GM12878 (cell line): ENCODE measurements around the gene RAB40B. TPM values are rescaled to one million over a fixed set of nuclear protein-coding genes. Genes with fewer than 3 reads are reported as not detected.

ENCODE experiments used
- ATAC-seq: fragments of 200-7000 bp; cut with Tn5 transposase; 3 replicates; pipeline ENCODE4 v1.9.1; 2020; ENCODE audit warnings: mild to moderate bottlenecking, moderate library complexity
- BruUV-seq: library from RNA; stranded (reverse); fragments of 400-500 nt; replicated peaks from 2 replicates; lab custom pipeline; 2021; lab: Mats Ljungman, UMichigan
- CTCF ChIA-PET: fragments of 300-600 bp; sonication (Branson Sonifier 250); formaldehyde crosslinking; extraction: SDS; loops from one replicate; lab custom pipeline; 2021; ENCODE audit warnings: inconsistent platforms; lab: Yijun Ruan, JAX
- POLR2A ChIA-PET: fragments of 350-600 bp; formaldehyde crosslinking; extraction: SDS; loops from one replicate; lab custom pipeline; 2021; ENCODE audit warnings: inconsistent platforms; lab: Charles Lee
- RAD21 ChIA-PET: fragments of 300-600 bp; sonication (Branson Sonifier 250); formaldehyde crosslinking; loops from one replicate; lab custom pipeline; 2023; ENCODE audit warnings: antibody characterized with exemption; ENCODE audit not compliant: unreplicated experiment; lab: Charles Lee
- SMC1A ChIA-PET: fragments of 300-600 bp; sonication (Branson Sonifier 250); formaldehyde crosslinking; loops from one replicate; lab custom pipeline; 2023; ENCODE audit not compliant: unreplicated experiment, uncharacterized antibody; lab: Charles Lee
- DNase-seq: peaks from one replicate; pipeline ENCODE4 v3.0.0-alpha.2; 2011; ENCODE audit warnings: low read depth, low spot score
- FAIRE-seq: peaks from 3 replicates; lab custom pipeline; 2011; peaks lifted over from hg19 to GRCh38; lab: Jason Lieb, UNC
- H2AFZ ChIP-seq: 2 replicates; pipeline ENCODE4 v1.6.0; 2011; ENCODE audit warnings: low read depth, low read length, control low read depth; ENCODE audit not compliant: control insufficient read depth
- H3K27ac ChIP-seq: 2 replicates; pipeline ENCODE4 v1.5.1; 2011; ENCODE audit warnings: control low read depth; ENCODE audit not compliant: control insufficient read depth, insufficient read depth
- H3K27me3 ChIP-seq, 2 experiments: replicated peaks in 1 of 2; 2 replicates each; pipeline versions ENCODE4 v1.6.0 to v1.6.1; 2011; ENCODE audit warnings: low read length in 1 of 2; ENCODE audit not compliant: control insufficient read depth in 2 of 2, insufficient read depth in 2 of 2
- H3K36me3 ChIP-seq, 2 experiments: 2 replicates each; pipeline ENCODE4 v1.5.1; 2011; ENCODE audit warnings: low read length in 1 of 2; ENCODE audit not compliant: control insufficient read depth in 2 of 2, insufficient read depth in 2 of 2
- H3K4me1 ChIP-seq: 2 replicates; pipeline ENCODE4 v1.6.1; 2011; ENCODE audit warnings: mild to moderate bottlenecking, low read length, moderate library complexity, mixed read lengths; ENCODE audit not compliant: control insufficient read depth, insufficient read depth
- H3K4me2 ChIP-seq: 2 replicates; pipeline ENCODE4 v1.6.0; 2011; ENCODE audit warnings: control low read depth; ENCODE audit not compliant: control insufficient read depth, insufficient read depth
- H3K4me3 ChIP-seq: fragments of 200-600 bp; sonication (generic); 2 replicates; pipeline ENCODE4 v1.5.1; 2016
- H3K79me2 ChIP-seq: 2 replicates; pipeline ENCODE4 v1.6.0; 2011; ENCODE audit warnings: low read length; ENCODE audit not compliant: control insufficient read depth, insufficient read depth
- H3K9ac ChIP-seq: 2 replicates; pipeline ENCODE4 v1.8.0; 2011; ENCODE audit warnings: low read length, control low read depth, mixed read lengths; ENCODE audit not compliant: control insufficient read depth, insufficient read depth
- H3K9me3 ChIP-seq: replicated peaks from 3 replicates; pipeline ENCODE4 v1.5.1; 2011; ENCODE audit warnings: mild to moderate bottlenecking, low read length; ENCODE audit not compliant: control insufficient read depth, insufficient read depth
- H4K20me1 ChIP-seq: 2 replicates; pipeline ENCODE4 v1.6.0; 2011; ENCODE audit not compliant: control insufficient read depth, insufficient read depth
- ATF2 ChIP-seq: IDR thresholded peaks from 2 replicates; pipeline ENCODE4 v1.6.1; 2012; ENCODE audit warnings: low read length, inconsistent platforms
- ATF7 ChIP-seq: fragments of 450-650 bp; IDR thresholded peaks from 2 replicates; pipeline ENCODE4 v1.6.1; 2016; ENCODE audit warnings: low read depth, mild to moderate bottlenecking
- BCLAF1 ChIP-seq: fragments of 450-650 bp; IDR thresholded peaks from 2 replicates; pipeline ENCODE4 v1.6.1; 2017; ENCODE audit warnings: antibody characterized with exemption, mild to moderate bottlenecking, moderate library complexity
- ZNF24 ChIP-seq: fragments of 450-650 bp; IDR thresholded peaks from 2 replicates; pipeline ENCODE4 v1.6.1; 2017; ENCODE audit warnings: antibody characterized with exemption, mild to moderate bottlenecking
- WGBS: methylation state at CpG from one replicate; pipeline ENCODE4 v1.1.6; 2016; ENCODE audit warnings: low lambda C conversion rate; ENCODE audit not compliant: insufficient replicate concordance, insufficient coverage; ENCODE audit errors: missing lambda C conversion rate; 5-methylcytosine and 5-hydroxymethylcytosine counted together
- in situ Hi-C: fragments of 300-500 bp; cut with MboI; formaldehyde crosslinking; loops from 9 replicates; pipeline ENCODE4 v1.14.3; 2018; ENCODE audit warnings: mixed read lengths
- intact Hi-C: fragments of 100-400 bp; cut with micrococcal nuclease; formaldehyde crosslinking; loops from one replicate; pipeline ENCODE4 v1.14.2; 2022; ENCODE audit not compliant: unreplicated experiment
- polyA plus RNA-seq, 11 experiments: library from polyadenylated mRNA; depleted of rRNA in 4 of 11; unstranded in 6 of 11; stranded (reverse) in 5 of 11; fragments of >200 nt; fragmentation: Nextera tagmentation in 4 of 11; fragmentation: Illumina TruSeq in 1 of 11; extraction: Ambion mirVana in 4 of 11; extraction: Trizol in 1 of 11; gene quantifications; 1 replicate in 1 of 11; 2 replicates in 10 of 11; pipeline versions ENCODE4 v1.2.1 to v1.2.3, GENCODE V29; 2011 to 2016; ENCODE audit warnings: inconsistent platforms in 2 of 11, missing spikeins in 2 of 11, low read depth in 1 of 11
- total RNA-seq, 4 experiments: library from RNA; depleted of rRNA in 3 of 4; stranded (reverse); fragments of >200 nt in 3 of 4; fragmentation: Illumina TruSeq in 1 of 4; extraction: Trizol in 1 of 4; gene quantifications; 2 replicates each; pipeline versions ENCODE4 v1.2.1 to v1.2.3, GENCODE V29; 2013 to 2021

The RAB40B gene
- total and polyA plus RNA-seq, 10 of the 15 experiments (the other 5 are each of a cell fraction or from before 2014, with no cell fraction given): 0.06 to 2.8 (median 1.4) TPM

GRCh38 chr17:82691714-82692113 lies 6.8 kb downstream of the RAB40B start:
- SMC1A ChIA-PET: no interaction called here
- in situ Hi-C loops: no loop called here
- no peak for DNase-seq
- no peaks in the 10 kb centered on the region for H3K79me2 ChIP-seq
- H3K4me3 ChIP-seq: no peak overlapping the region
- BruUV-seq: no TSS peak
- no peak overlapping the region for H3K27ac ChIP-seq
- H3K36me3 ChIP-seq: no peaks in the 10 kb centered on the region
- WGBS: 69% methylated on average over 11 of the region's 17 CpGs
- peaks cover 11% of the 10 kb centered on the region; the same call in 2 of the 3 replicates for H3K9me3 ChIP-seq
- H3K27me3 ChIP-seq: no peaks in the 10 kb centered on the region
- TF ChIP-seq ZNF24 (no peak), ATF2 (no peak), ATF7 (no peak), BCLAF1 (no peak)
- H2AFZ ChIP-seq: no peak overlapping the region
- H3K4me1 ChIP-seq: no peaks in the 10 kb centered on the region
- POLR2A ChIA-PET: no interaction called here
- no peak overlapping the region for H3K9ac ChIP-seq
- no peak overlapping the region for H3K4me2 ChIP-seq
- no peaks in the 10 kb centered on the region for H4K20me1 ChIP-seq
- no peak for ATAC-seq
- RAD21 ChIA-PET: no interaction called here
- CTCF ChIA-PET: no interaction called here
- intact Hi-C loops: no loop called here
- no peak for FAIRE-seq
